ENCODE data around the gene CYP2A13.
"Not testable (repeated sequence)": the region's sequence is repeated elsewhere in the genome, so short reads cannot be mapped to it uniquely, and the experiment has no call there.

The CYP2A13 gene, protein sequence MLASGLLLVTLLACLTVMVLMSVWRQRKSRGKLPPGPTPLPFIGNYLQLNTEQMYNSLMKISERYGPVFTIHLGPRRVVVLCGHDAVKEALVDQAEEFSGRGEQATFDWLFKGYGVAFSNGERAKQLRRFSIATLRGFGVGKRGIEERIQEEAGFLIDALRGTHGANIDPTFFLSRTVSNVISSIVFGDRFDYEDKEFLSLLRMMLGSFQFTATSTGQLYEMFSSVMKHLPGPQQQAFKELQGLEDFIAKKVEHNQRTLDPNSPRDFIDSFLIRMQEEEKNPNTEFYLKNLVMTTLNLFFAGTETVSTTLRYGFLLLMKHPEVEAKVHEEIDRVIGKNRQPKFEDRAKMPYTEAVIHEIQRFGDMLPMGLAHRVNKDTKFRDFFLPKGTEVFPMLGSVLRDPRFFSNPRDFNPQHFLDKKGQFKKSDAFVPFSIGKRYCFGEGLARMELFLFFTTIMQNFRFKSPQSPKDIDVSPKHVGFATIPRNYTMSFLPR

GRCh38 chr19:41088151-41088550 is at the start of gene CYP2A13:
Gene CYP2A13, plus strand, starts transcription at chr19:41088451. Its CDS starts 21 bp downstream, at chr19:41088472.
- Histone ChIP-seq H3K9ac (ENCODE audit: low read length in 5 of 5) (no peak within 1 kb of the TSS), H3K36me3 (ENCODE audit: control insufficient read depth in 5 of 5, insufficient read depth in 5 of 5, low read length in 5 of 5) (no peaks in the 10 kb centered on the region), H3K9me3 (ENCODE audit: control insufficient read depth in 5 of 5, low read length in 5 of 5) (no peaks in the 10 kb centered on the region), H3K27ac (ENCODE audit: low read depth, low read length) (no peak within 1 kb of the TSS), H3K4me1 (ENCODE audit: control insufficient read depth in 5 of 5, insufficient read depth in 5 of 5, low read length in 5 of 5) (no peaks in the 10 kb centered on the region), H3K27me3 (ENCODE audit: control insufficient read depth in 5 of 5, insufficient read depth in 4 of 5, low read length in 5 of 5) (peaks cover 0 to 31% (median 21%) of the 10 kb centered on the region in 5 donors), H3K4me3 (ENCODE audit: low read depth in 1 of 5, low read length in 5 of 5) (no peak within 1 kb of the TSS)

DNA sequence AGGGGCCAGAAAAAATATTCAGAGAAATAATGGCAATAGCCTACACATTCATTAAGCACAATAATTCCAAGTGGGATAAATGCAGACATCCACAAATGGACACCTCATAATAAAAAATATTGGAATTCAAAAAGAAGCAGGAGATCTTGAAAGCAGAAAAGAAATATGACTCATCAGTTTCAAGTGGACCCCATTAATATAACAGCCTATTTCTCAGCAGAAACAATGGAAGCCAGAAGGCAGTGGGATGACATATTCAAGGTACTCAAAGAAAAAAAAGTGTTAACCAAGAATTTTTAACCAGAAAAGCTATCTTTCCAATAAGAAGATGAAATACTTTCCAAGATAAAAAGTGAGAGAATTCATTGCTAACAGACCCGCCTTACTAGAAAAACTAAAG is 48.4 kb upstream of the CYP2A13 start:
- Histone ChIP-seq H3K27me3 (ENCODE audit: control insufficient read depth in 5 of 5, insufficient read depth in 4 of 5, low read length in 5 of 5) (no peaks in the 10 kb centered on the region), H3K4me3 (ENCODE audit: low read depth in 1 of 5, low read length in 5 of 5) (no peak overlapping the region), H3K27ac (ENCODE audit: low read depth, low read length) (no peak overlapping the region), H3K9ac (ENCODE audit: low read length in 5 of 5) (no peak overlapping the region), H3K9me3 (ENCODE audit: control insufficient read depth in 5 of 5, low read length in 5 of 5) (no peaks in the 10 kb centered on the region), H3K4me1 (ENCODE audit: control insufficient read depth in 5 of 5, insufficient read depth in 5 of 5, low read length in 5 of 5) (no peaks in the 10 kb centered on the region), H3K36me3 (ENCODE audit: control insufficient read depth in 5 of 5, insufficient read depth in 5 of 5, low read length in 5 of 5) (no peaks in the 10 kb centered on the region)

- H3K9me3 ChIP-seq (ENCODE audit: control insufficient read depth in 5 of 5, low read length in 5 of 5); H3K4me3 ChIP-seq (ENCODE audit: low read depth in 1 of 5, low read length in 5 of 5); H3K27me3 ChIP-seq (ENCODE audit: control insufficient read depth in 5 of 5, insufficient read depth in 4 of 5, low read length in 5 of 5); H3K36me3 ChIP-seq (ENCODE audit: control insufficient read depth in 5 of 5, insufficient read depth in 5 of 5, low read length in 5 of 5); H3K4me1 ChIP-seq (ENCODE audit: control insufficient read depth in 5 of 5, insufficient read depth in 5 of 5, low read length in 5 of 5); H3K27ac ChIP-seq (ENCODE audit: low read depth, low read length); H3K9ac ChIP-seq (ENCODE audit: low read length in 5 of 5): not testable (repeated sequence)
These were observed 43.2 kb upstream of the CYP2A13 start for GRCh38 chr19:41045095-41045494.

- no peak overlapping the region for H3K4me3 ChIP-seq (ENCODE audit: low read depth in 1 of 5, low read length in 5 of 5)
- H3K4me1 ChIP-seq (ENCODE audit: control insufficient read depth in 5 of 5, insufficient read depth in 5 of 5, low read length in 5 of 5) = no peaks in the 10 kb centered on the region
- H3K27me3 ChIP-seq (ENCODE audit: control insufficient read depth in 5 of 5, insufficient read depth in 4 of 5, low read length in 5 of 5) = peaks cover 0 to 3% (median 0%) of the 10 kb centered on the region in 5 donors
These were observed 37.8 kb upstream of the CYP2A13 start for GRCh38 chr19:41050426-41050825.

GRCh38 chr19:41052162-41052561 is 36.1 kb upstream of the CYP2A13 start:
- H3K4me3 ChIP-seq (ENCODE audit: low read depth in 1 of 5, low read length in 5 of 5); H3K36me3 ChIP-seq (ENCODE audit: control insufficient read depth in 5 of 5, insufficient read depth in 5 of 5, low read length in 5 of 5); H3K9me3 ChIP-seq (ENCODE audit: control insufficient read depth in 5 of 5, low read length in 5 of 5); H3K27me3 ChIP-seq (ENCODE audit: control insufficient read depth in 5 of 5, insufficient read depth in 4 of 5, low read length in 5 of 5); H3K27ac ChIP-seq (ENCODE audit: low read depth, low read length); H3K9ac ChIP-seq (ENCODE audit: low read length in 5 of 5); H3K4me1 ChIP-seq (ENCODE audit: control insufficient read depth in 5 of 5, insufficient read depth in 5 of 5, low read length in 5 of 5): not testable (repeated sequence)

More at GRCh38 chr19:41050426-41050825, 37.8 kb upstream of the CYP2A13 start:
- Histone ChIP-seq H3K27ac (ENCODE audit: low read depth, low read length) (no peak overlapping the region), H3K36me3 (ENCODE audit: control insufficient read depth in 5 of 5, insufficient read depth in 5 of 5, low read length in 5 of 5) (no peaks in the 10 kb centered on the region), H3K9me3 (ENCODE audit: control insufficient read depth in 5 of 5, low read length in 5 of 5) (no peaks in the 10 kb centered on the region), H3K9ac (ENCODE audit: low read length in 5 of 5) (no peak overlapping the region)

DNA sequence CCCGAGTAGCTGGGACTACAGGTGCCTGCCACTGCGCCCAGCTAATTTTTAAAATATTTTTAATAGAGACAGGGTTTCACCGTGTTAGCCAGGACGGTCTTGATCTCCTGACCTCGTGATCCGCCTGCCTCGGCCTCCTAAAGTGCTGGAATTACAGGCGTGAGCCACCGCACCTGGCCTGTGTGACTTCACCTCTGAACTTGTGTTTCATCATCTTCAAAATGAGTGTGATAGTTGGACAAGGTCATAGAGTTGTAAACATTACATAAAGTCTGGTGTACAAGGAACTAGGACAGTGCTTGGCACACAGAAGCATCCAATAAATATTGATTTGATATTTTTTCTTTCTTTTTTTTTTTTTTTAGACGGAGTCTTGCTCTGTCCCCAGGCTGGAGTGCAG is 34.9 kb upstream of the CYP2A13 start:
- not testable (repeated sequence) for H3K4me3 ChIP-seq (ENCODE audit: low read depth in 1 of 5, low read length in 5 of 5); H3K9ac ChIP-seq (ENCODE audit: low read length in 5 of 5); H3K27me3 ChIP-seq (ENCODE audit: control insufficient read depth in 5 of 5, insufficient read depth in 4 of 5, low read length in 5 of 5); H3K9me3 ChIP-seq (ENCODE audit: control insufficient read depth in 5 of 5, low read length in 5 of 5); H3K36me3 ChIP-seq (ENCODE audit: control insufficient read depth in 5 of 5, insufficient read depth in 5 of 5, low read length in 5 of 5); H3K4me1 ChIP-seq (ENCODE audit: control insufficient read depth in 5 of 5, insufficient read depth in 5 of 5, low read length in 5 of 5); H3K27ac ChIP-seq (ENCODE audit: low read depth, low read length)

- no peaks in the 10 kb centered on the region for H3K36me3 ChIP-seq (ENCODE audit: control insufficient read depth in 5 of 5, insufficient read depth in 5 of 5, low read length in 5 of 5)
- H3K4me1 ChIP-seq (ENCODE audit: control insufficient read depth in 5 of 5, insufficient read depth in 5 of 5, low read length in 5 of 5) = no peaks in the 10 kb centered on the region
- no peak overlapping the region for H3K27ac ChIP-seq (ENCODE audit: low read depth, low read length)
- H3K4me3 ChIP-seq (ENCODE audit: low read depth in 1 of 5, low read length in 5 of 5) = no peak overlapping the region
- peaks cover 0 to 7% (median 3%) of the 10 kb centered on the region in 5 donors for H3K27me3 ChIP-seq (ENCODE audit: control insufficient read depth in 5 of 5, insufficient read depth in 4 of 5, low read length in 5 of 5)
- H3K9me3 ChIP-seq (ENCODE audit: control insufficient read depth in 5 of 5, low read length in 5 of 5) = no peaks in the 10 kb centered on the region
- H3K9ac ChIP-seq (ENCODE audit: low read length in 5 of 5) = no peak overlapping the region
These were observed 23.2 kb upstream of the CYP2A13 start for GRCh38 chr19:41064974-41065569.

- Histone ChIP-seq H3K4me1 (ENCODE audit: control insufficient read depth in 5 of 5, insufficient read depth in 5 of 5, low read length in 5 of 5) (no peaks in the 10 kb centered on the region), H3K27ac (ENCODE audit: low read depth, low read length) (no peak overlapping the region), H3K4me3 (ENCODE audit: low read depth in 1 of 5, low read length in 5 of 5) (no peak overlapping the region), H3K27me3 (ENCODE audit: control insufficient read depth in 5 of 5, insufficient read depth in 4 of 5, low read length in 5 of 5) (peaks cover 0 to 5% (median under 1%) of the 10 kb centered on the region in 5 donors), H3K36me3 (ENCODE audit: control insufficient read depth in 5 of 5, insufficient read depth in 5 of 5, low read length in 5 of 5) (no peaks in the 10 kb centered on the region), H3K9ac (ENCODE audit: low read length in 5 of 5) (no peak overlapping the region), H3K9me3 (ENCODE audit: control insufficient read depth in 5 of 5, low read length in 5 of 5) (peaks cover 0 to 2% (median 0%) of the 10 kb centered on the region in 5 donors)
These were observed 12.0 kb upstream of the CYP2A13 start for GRCh38 chr19:41076286-41076685.

- peaks cover 7 to 14% (median 13%) of the 10 kb centered on the region in 5 donors for H3K27me3 ChIP-seq (ENCODE audit: control insufficient read depth in 5 of 5, insufficient read depth in 4 of 5, low read length in 5 of 5)
- H3K36me3 ChIP-seq (ENCODE audit: control insufficient read depth in 5 of 5, insufficient read depth in 5 of 5, low read length in 5 of 5) = no peaks in the 10 kb centered on the region
- no peak overlapping the region for H3K4me3 ChIP-seq (ENCODE audit: low read depth in 1 of 5, low read length in 5 of 5)
These were observed 4.7 kb upstream of the CYP2A13 start for GRCh38 chr19:41083516-41083915.

DNA sequence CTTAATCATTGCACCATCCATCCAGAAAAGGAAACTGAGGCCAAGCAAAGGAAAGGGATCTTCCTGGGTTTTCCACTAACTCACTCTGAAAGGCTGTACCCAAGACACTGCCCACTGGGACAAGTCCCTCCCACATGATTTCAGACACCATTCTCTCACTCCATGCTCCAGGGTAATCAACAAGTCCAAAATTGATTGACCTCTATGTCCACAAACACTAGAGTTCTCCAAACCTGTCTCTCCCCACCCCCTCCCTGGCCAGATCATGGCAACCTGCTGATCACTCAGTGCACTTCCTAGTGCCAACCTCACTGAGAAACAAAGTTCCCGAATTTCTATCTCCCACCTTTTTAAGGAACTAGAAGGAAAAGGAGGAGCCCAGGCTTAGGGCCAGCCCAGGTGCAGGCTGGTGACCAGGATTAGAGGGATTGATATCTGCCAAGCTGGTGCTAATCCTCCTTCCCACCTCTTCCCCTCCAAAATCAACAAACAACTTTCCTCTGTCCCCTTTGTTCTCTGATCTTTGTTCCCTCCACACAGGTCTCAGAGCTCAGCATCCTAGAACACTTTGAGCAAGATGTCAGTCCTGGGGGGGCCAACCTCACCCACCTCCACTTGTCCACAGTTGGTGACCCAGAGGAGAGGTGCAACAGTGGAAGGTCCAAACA is 2.4 kb upstream of the CYP2A13 start:
- H3K36me3 ChIP-seq (ENCODE audit: control insufficient read depth in 5 of 5, insufficient read depth in 5 of 5, low read length in 5 of 5) = no peaks in the 10 kb centered on the region
- H3K9ac ChIP-seq (ENCODE audit: low read length in 5 of 5) = no peak overlapping the region
- H3K4me3 ChIP-seq (ENCODE audit: low read depth in 1 of 5, low read length in 5 of 5) = no peak overlapping the region
- peaks cover 0 to 4% (median 0%) of the 10 kb centered on the region in 5 donors for H3K9me3 ChIP-seq (ENCODE audit: control insufficient read depth in 5 of 5, low read length in 5 of 5)
- peaks cover 13 to 34% (median 22%) of the 10 kb centered on the region in 5 donors for H3K27me3 ChIP-seq (ENCODE audit: control insufficient read depth in 5 of 5, insufficient read depth in 4 of 5, low read length in 5 of 5)
- no peak overlapping the region for H3K27ac ChIP-seq (ENCODE audit: low read depth, low read length)
- H3K4me1 ChIP-seq (ENCODE audit: control insufficient read depth in 5 of 5, insufficient read depth in 5 of 5, low read length in 5 of 5) = no peaks in the 10 kb centered on the region

More at GRCh38 chr19:41083516-41083915, 4.7 kb upstream of the CYP2A13 start:
- H3K9me3 ChIP-seq (ENCODE audit: control insufficient read depth in 5 of 5, low read length in 5 of 5) = peaks cover 0 to 4% (median 2%) of the 10 kb centered on the region in 5 donors
- H3K9ac ChIP-seq (ENCODE audit: low read length in 5 of 5) = no peak overlapping the region
- no peak overlapping the region for H3K27ac ChIP-seq (ENCODE audit: low read depth, low read length)
- no peaks in the 10 kb centered on the region for H3K4me1 ChIP-seq (ENCODE audit: control insufficient read depth in 5 of 5, insufficient read depth in 5 of 5, low read length in 5 of 5)
